Stimulated activated CD8-positive, alpha-beta memory T cell treated with anti-CD3 and anti-CD28 coated beads, Interleukin-4, amount 100 ng/mL, for 4 hours (primary cell): Measurements from ENCODE around the gene OBP2B.
"Not testable (repeated sequence)": the region's sequence is repeated elsewhere in the genome, so short reads cannot be mapped to it uniquely, and the experiment has no call there.

ENCODE experiments used
- DNase-seq, 2 donors: peaks; one replicate each; pipeline ENCODE4 v3.0.0-alpha.2; 2020; ENCODE audit warnings: low read depth in 2 of 2, low spot score in 1 of 2

OBP2B gene

GRCh38 chr9:133223159-133223756 is 14.2 kb upstream of the OBP2B start:
- DNase-seq = not testable (repeated sequence)

GRCh38 chr9:133221994-133222393 is 12.9 kb upstream of the OBP2B start:
- DNase-seq = not testable (repeated sequence)

GRCh38 chr9:133221177-133221809 is 12.2 kb upstream of the OBP2B start:
- DNase-seq = no peak

- not testable (repeated sequence) for DNase-seq
Measured at GRCh38 chr9:133218049-133218975, 9.3 kb upstream of the OBP2B start.

- not testable (repeated sequence) for DNase-seq
Measured at GRCh38 chr9:133217333-133217988, 8.4 kb upstream of the OBP2B start.

- not testable (repeated sequence) for DNase-seq
Measured at GRCh38 chr9:133214276-133214675, 5.2 kb upstream of the OBP2B start.

GRCh38 chr9:133210609-133211008 is 1.6 kb upstream of the OBP2B start:
- no peak for DNase-seq

GRCh38 chr9:133210202-133210532 is 1.1 kb upstream of the OBP2B start:
- DNase-seq = no peak

GRCh38 chr9:133209327-133210201 is 514 bp upstream of the OBP2B start:
- not testable (repeated sequence) for DNase-seq

GRCh38 chr9:133208171-133208879 is 725 bp downstream of the OBP2B start:
- DNase-seq = not testable (repeated sequence)

- no peak for DNase-seq
Measured at GRCh38 chr9:133207540-133208170, 1.4 kb downstream of the OBP2B start.

- no peak for DNase-seq
Measured at GRCh38 chr9:133207021-133207531, 2.0 kb downstream of the OBP2B start.

GRCh38 chr9:133205996-133206931 is 2.8 kb downstream of the OBP2B start:
- no peak for DNase-seq

GRCh38 chr9:133205481-133205887 is 3.6 kb downstream of the OBP2B start:
- not testable (repeated sequence) for DNase-seq

- DNase-seq = no peak
Measured at GRCh38 chr9:133204993-133205336, 4.1 kb downstream of the OBP2B start.

- no peak for DNase-seq
Measured at GRCh38 chr9:133204335-133204992, 4.6 kb downstream of the OBP2B start.

- no peak for DNase-seq
Measured at GRCh38 chr9:133203506-133204075, 5.5 kb downstream of the OBP2B start.
